HG03520 (cell line): ENCODE results near the gene ADAR.
A peak's percentile ranks its signal among the peaks of the same experiment; 100 is the strongest.
"Not testable (repeated sequence)": the region's sequence is repeated elsewhere in the genome, so short reads cannot be mapped to it uniquely, and the experiment has no call there.

ENCODE experiments used
- ATAC-seq: cut with Tn5 transposase; IDR thresholded peaks from one replicate; pipeline ENCODE4 v1.9.1; 2021; ENCODE audit warnings: mild to moderate bottlenecking, moderate library complexity; ENCODE audit not compliant: unreplicated experiment

ADAR gene, protein sequence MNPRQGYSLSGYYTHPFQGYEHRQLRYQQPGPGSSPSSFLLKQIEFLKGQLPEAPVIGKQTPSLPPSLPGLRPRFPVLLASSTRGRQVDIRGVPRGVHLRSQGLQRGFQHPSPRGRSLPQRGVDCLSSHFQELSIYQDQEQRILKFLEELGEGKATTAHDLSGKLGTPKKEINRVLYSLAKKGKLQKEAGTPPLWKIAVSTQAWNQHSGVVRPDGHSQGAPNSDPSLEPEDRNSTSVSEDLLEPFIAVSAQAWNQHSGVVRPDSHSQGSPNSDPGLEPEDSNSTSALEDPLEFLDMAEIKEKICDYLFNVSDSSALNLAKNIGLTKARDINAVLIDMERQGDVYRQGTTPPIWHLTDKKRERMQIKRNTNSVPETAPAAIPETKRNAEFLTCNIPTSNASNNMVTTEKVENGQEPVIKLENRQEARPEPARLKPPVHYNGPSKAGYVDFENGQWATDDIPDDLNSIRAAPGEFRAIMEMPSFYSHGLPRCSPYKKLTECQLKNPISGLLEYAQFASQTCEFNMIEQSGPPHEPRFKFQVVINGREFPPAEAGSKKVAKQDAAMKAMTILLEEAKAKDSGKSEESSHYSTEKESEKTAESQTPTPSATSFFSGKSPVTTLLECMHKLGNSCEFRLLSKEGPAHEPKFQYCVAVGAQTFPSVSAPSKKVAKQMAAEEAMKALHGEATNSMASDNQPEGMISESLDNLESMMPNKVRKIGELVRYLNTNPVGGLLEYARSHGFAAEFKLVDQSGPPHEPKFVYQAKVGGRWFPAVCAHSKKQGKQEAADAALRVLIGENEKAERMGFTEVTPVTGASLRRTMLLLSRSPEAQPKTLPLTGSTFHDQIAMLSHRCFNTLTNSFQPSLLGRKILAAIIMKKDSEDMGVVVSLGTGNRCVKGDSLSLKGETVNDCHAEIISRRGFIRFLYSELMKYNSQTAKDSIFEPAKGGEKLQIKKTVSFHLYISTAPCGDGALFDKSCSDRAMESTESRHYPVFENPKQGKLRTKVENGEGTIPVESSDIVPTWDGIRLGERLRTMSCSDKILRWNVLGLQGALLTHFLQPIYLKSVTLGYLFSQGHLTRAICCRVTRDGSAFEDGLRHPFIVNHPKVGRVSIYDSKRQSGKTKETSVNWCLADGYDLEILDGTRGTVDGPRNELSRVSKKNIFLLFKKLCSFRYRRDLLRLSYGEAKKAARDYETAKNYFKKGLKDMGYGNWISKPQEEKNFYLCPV

GRCh38 chr1:154607609-154608396, at the start of gene ADAR:
TSS of gene ADAR (minus strand) at chr1:154608186. CDS start at chr1:154608006, 180 bp downstream.
- ATAC-seq = peak; percentile 64

GRCh38 chr1:154657556-154657955, 49.6 kb upstream of the ADAR start:
- no peak for ATAC-seq

DNA sequence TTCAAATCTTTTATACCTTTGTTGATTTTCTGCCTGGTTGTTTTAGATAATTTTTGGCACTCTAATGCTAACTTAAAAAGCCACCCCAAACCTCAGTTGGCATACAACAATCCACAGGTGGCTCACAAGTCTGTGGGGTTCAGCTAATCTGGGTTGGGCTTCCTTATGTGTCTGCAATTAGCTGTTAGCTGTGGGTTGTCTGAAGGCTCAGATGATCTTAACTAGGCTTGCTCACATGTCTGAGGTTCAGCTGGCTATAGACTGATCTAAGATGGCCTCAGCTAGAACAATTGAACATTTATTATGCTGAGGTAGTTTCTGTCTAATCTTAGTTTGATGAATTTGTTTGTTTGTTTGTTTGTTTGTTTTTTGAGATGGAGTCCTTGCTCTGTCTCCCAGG, 44.9 kb upstream of the ADAR start:
- no peak for ATAC-seq

- not testable (repeated sequence) for ATAC-seq
These were observed 36.7 kb upstream of the ADAR start for GRCh38 chr1:154644724-154645123.

DNA sequence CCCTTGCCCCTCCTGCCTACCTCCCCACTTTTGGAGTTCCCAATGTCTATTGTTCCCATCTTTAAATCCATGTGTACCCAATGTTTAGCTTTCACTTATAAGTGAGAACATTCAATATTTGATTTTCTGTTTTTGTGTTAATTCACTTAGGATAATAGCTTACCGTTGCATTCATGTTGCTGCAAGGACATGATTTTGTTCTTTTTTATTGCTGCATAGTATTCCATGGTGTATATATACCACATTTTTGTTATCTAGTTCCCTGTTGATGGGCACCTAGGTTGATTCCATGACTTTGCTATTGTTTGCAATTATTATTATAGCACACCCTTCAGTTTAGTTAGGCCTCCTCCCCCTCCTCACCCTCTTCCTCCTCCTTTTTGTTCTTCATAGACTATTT, 33.5 kb upstream of the ADAR start:
- ATAC-seq = no peak

- no peak for ATAC-seq
These were observed 31.9 kb upstream of the ADAR start for GRCh38 chr1:154639876-154640275.

- ATAC-seq = no peak
These were observed 27.2 kb upstream of the ADAR start for GRCh38 chr1:154635171-154635570.

- ATAC-seq = no peak
These were observed 21.7 kb upstream of the ADAR start for GRCh38 chr1:154629675-154630073.

DNA sequence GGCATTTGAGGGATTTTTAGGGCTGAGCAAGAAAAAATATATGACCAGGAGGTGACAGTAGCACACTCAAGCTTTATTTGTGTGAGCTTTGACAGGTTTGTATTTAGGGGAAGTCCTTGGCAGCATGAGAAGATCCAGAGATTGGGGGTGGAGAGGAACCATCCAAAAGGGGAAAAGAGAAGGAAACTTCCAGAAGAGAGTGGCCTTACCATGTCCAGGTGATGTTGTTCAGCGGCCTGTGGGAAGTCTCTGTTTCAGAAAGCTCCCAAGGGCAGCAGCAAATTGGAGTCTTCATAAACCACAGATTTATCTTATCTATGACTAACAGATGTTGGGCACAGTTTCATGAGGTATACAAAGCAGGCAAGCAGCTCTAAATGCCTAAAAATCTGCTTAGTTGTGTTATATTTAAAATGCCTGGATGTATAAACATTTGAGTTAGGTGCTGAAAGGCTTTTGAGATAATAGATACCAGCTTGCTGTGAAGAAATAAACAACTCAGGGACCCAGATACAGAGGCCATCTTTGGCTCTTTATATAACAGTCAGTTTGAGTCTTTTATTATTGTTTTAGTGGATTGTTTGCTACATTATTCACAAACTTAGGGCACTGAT, 21.2 kb upstream of the ADAR start:
- ATAC-seq = no peak

DNA sequence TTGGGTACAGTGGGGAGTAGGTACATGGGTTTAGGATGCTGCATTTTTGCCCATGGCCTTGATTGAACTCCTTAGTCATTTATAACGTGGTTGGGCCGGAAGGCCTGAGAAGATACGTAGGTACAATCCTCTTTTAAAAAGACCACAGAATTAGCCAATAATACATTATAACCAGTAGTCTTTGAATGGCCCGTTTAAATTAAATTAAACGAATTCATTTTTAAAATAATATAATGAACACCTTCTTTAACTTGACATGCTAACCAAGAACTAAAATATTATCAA, 20.1 kb upstream of the ADAR start:
- peak; percentile 10 for ATAC-seq

- ATAC-seq = peak; percentile 45
These were observed 19.5 kb upstream of the ADAR start for GRCh38 chr1:154627257-154628120.

DNA sequence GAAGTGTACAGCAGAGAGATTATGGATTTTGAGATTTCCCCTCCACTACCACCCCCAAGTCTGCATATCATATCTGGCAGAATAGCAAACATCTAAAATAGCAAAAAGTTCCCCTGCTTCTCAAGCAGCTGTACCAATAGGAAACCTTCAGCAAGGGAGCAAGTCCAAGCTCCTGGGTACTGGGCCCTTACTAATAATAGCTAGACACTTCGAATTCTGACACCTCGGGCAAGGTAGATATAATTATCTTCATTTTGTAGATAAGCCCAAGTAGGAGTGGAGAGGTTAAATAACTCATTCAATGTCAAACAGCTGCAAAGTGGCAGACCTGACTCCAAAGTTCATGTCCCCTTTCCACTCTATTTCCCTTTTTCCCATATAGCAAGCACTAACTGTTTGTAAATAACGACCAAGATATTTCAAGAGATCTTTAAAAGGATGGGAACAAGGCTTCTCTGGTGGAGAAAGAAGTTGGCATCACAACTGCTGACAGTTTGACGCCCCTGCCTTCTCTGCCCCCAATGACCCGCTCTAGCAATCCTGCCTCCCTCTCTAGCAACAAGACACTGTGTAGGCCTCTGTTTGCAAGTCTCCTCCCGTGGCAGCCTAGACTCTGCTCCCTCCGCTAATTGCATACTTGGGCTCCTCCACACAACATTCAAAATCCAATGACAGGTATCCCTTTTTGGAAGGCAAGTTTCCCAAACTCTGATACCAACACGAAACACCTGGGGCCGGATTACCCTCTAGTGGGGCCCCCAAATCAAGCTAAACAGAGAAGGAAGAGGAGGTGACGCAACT, 18.7 kb upstream of the ADAR start:
- peak; percentile 14 for ATAC-seq

- ATAC-seq = no peak
These were observed 17.0 kb upstream of the ADAR start for GRCh38 chr1:154624746-154625643.

DNA sequence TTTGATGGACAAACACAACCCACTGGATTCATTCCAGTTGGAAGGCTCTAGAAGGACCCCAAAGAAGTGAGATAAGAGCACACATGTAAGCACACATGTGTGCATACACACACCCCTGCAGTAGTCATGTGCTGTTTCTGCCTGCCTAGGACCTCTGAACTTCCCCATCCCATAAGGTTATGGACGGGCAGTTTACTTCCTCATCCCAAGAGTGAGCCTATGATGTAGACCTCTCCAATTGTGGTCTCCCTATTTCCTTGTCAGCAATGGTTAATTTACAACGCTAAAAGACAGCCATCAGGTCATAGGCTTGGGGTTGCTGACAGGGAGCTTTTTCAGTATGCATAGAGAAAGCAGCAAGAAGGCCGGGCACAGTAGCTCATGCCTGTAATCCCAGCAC, 15.4 kb upstream of the ADAR start:
- no peak for ATAC-seq

- no peak for ATAC-seq
These were observed 14.6 kb upstream of the ADAR start for GRCh38 chr1:154622503-154623039.

DNA sequence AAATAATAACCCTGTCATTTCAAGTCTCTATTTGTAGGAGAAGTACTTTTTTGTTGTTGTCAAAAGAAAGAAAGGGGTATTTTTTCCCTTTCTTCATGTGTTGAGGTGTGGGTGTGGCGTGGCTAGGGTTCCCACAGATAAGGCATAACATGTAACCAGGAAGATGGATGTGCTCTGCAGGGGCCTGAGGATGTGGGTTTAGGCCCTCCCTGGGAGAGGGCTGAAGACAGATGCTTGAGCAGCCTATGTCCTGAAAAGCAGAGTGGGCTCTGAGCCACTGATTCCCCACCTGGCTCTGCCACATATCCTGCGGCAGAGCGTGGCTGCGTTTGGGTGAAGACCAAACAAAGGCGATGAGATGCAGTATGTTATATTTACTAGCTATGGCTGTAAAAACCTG, 13.9 kb upstream of the ADAR start:
- no peak for ATAC-seq

- ATAC-seq = no peak
These were observed 12.8 kb upstream of the ADAR start for GRCh38 chr1:154620751-154621150.
